HepG2 (cell line): Measurements from ENCODE around the gene PPP1R18. TPM values are rescaled to one million over a fixed set of nuclear protein-coding genes. Genes with fewer than 3 reads are reported as not detected.

Experiments used
- IKZF4 ChIP-seq: sonication (generic); formaldehyde crosslinking; IDR thresholded peaks from 2 replicates; pipeline ENCODE4 v1.5.1; 2020; ENCODE audit warnings: borderline replicate concordance, mild to moderate bottlenecking, low read depth, missing genetic modification reagents; ENCODE audit errors: not compliant biosample characterization
- IRX3 ChIP-seq: sonication (generic); formaldehyde crosslinking; IDR thresholded peaks from 2 replicates; pipeline ENCODE4 v1.8.1; 2023; ENCODE audit warnings: mild to moderate bottlenecking, low read depth, missing genetic modification reagents, borderline replicate concordance
- MLLT10 ChIP-seq: sonication (generic); formaldehyde crosslinking; IDR thresholded peaks from 2 replicates; pipeline ENCODE4 v1.4.0; 2020; ENCODE audit warnings: missing genetic modification reagents
- NFIB ChIP-seq: sonication (generic); formaldehyde crosslinking; IDR thresholded peaks from 2 replicates; pipeline ENCODE4 v1.9.0; 2021; ENCODE audit warnings: missing genetic modification reagents, mild to moderate bottlenecking, borderline replicate concordance
- SP5 ChIP-seq: IDR thresholded peaks from 2 replicates; pipeline ENCODE4 v1.6.1; 2016; ENCODE audit warnings: low read depth, borderline replicate concordance
- ZBTB8A ChIP-seq: sonication (generic); formaldehyde crosslinking; IDR thresholded peaks from 2 replicates; pipeline ENCODE4 v1.4.0; 2020; ENCODE audit warnings: mild to moderate bottlenecking, low read depth, missing genetic modification reagents, borderline replicate concordance
- ZFP62 ChIP-seq: sonication (generic); formaldehyde crosslinking; IDR thresholded peaks from 2 replicates; pipeline ENCODE4 v1.4.0; 2020; ENCODE audit warnings: missing genetic modification reagents
- ZNF335 ChIP-seq: sonication (generic); formaldehyde crosslinking; IDR thresholded peaks from 2 replicates; pipeline ENCODE4 v1.4.0; 2020; ENCODE audit warnings: missing genetic modification reagents
- ZNF569 ChIP-seq: sonication (generic); formaldehyde crosslinking; IDR thresholded peaks from 2 replicates; pipeline ENCODE4 v1.5.0; 2020; ENCODE audit warnings: mild to moderate bottlenecking, missing genetic modification reagents, moderate library complexity, borderline replicate concordance
- ZNF883 ChIP-seq: sonication (generic); formaldehyde crosslinking; IDR thresholded peaks from 2 replicates; pipeline ENCODE4 v1.5.1; 2020; ENCODE audit warnings: mild to moderate bottlenecking, missing genetic modification reagents; ENCODE audit errors: not compliant biosample characterization
- ZSCAN20 ChIP-seq: sonication (generic); formaldehyde crosslinking; IDR thresholded peaks from 2 replicates; pipeline ENCODE4 v1.4.0; 2020; ENCODE audit warnings: missing genetic modification reagents, mild to moderate bottlenecking, borderline replicate concordance
- polyA plus RNA-seq, 8 experiments: library from polyadenylated mRNA; depleted of rRNA in 3 of 8; stranded (reverse) in 7 of 8; unstranded in 1 of 8; fragments of >200 nt; fragmentation: Illumina TruSeq in 4 of 8; extraction: Trizol in 4 of 8; gene quantifications; 2 replicates each; pipeline versions ENCODE4 v1.2.1 to v1.2.3, GENCODE V29; 2011 to 2016; ENCODE audit warnings: low read depth in 4 of 8, missing spikeins in 1 of 8, mixed read lengths in 1 of 8; ENCODE audit not compliant: insufficient read depth in 1 of 8
- total RNA-seq, 5 experiments: library from RNA; depleted of rRNA; stranded (reverse); fragments of >200 nt; fragmentation: Illumina TruSeq; extraction: Trizol; gene quantifications; 2 replicates each; pipeline ENCODE4 v1.2.3, GENCODE V29; 2016; ENCODE audit warnings: low read depth in 1 of 5
- TF ChIP-seq, protein P1 (sequence below): sonication (generic); formaldehyde crosslinking; IDR thresholded peaks from 2 replicates; pipeline ENCODE4 v1.8.1; 2023; ENCODE audit warnings: mild to moderate bottlenecking, missing genetic modification reagents, borderline replicate concordance
- TF ChIP-seq, protein P2 (sequence below): sonication (generic); formaldehyde crosslinking; IDR thresholded peaks from 2 replicates; pipeline ENCODE4 v1.9.0; 2022; ENCODE audit warnings: low read depth, missing genetic modification reagents
- TF ChIP-seq, protein P3 (sequence below): sonication (generic); formaldehyde crosslinking; IDR thresholded peaks from 2 replicates; pipeline ENCODE4 v1.4.0; 2020; ENCODE audit warnings: missing genetic modification reagents
- TF ChIP-seq, protein P4 (sequence below): sonication (generic); formaldehyde crosslinking; IDR thresholded peaks from 2 replicates; pipeline ENCODE4 v1.8.1; 2023; ENCODE audit warnings: mild to moderate bottlenecking, moderate library complexity, missing genetic modification reagents
- TF ChIP-seq, protein P5 (sequence below): sonication (generic); formaldehyde crosslinking; IDR thresholded peaks from 2 replicates; pipeline ENCODE4 v1.4.0; 2020; ENCODE audit warnings: missing genetic modification reagents, mild to moderate bottlenecking, borderline replicate concordance
- TF ChIP-seq, protein P6 (sequence below): IDR thresholded peaks from 2 replicates; pipeline ENCODE4 v1.6.1; 2016; ENCODE audit warnings: low read depth, borderline replicate concordance
- TF ChIP-seq, protein P7 (sequence below): sonication (generic); formaldehyde crosslinking; IDR thresholded peaks from 2 replicates; pipeline ENCODE4 v1.4.0; 2020; ENCODE audit warnings: mild to moderate bottlenecking, missing genetic modification reagents

PPP1R18 gene
- total and polyA plus RNA-seq, 2 of the 13 experiments (the other 11 are each of a cell fraction or from before 2014, with no cell fraction given) = 4.9 to 9.2 TPM

DNA sequence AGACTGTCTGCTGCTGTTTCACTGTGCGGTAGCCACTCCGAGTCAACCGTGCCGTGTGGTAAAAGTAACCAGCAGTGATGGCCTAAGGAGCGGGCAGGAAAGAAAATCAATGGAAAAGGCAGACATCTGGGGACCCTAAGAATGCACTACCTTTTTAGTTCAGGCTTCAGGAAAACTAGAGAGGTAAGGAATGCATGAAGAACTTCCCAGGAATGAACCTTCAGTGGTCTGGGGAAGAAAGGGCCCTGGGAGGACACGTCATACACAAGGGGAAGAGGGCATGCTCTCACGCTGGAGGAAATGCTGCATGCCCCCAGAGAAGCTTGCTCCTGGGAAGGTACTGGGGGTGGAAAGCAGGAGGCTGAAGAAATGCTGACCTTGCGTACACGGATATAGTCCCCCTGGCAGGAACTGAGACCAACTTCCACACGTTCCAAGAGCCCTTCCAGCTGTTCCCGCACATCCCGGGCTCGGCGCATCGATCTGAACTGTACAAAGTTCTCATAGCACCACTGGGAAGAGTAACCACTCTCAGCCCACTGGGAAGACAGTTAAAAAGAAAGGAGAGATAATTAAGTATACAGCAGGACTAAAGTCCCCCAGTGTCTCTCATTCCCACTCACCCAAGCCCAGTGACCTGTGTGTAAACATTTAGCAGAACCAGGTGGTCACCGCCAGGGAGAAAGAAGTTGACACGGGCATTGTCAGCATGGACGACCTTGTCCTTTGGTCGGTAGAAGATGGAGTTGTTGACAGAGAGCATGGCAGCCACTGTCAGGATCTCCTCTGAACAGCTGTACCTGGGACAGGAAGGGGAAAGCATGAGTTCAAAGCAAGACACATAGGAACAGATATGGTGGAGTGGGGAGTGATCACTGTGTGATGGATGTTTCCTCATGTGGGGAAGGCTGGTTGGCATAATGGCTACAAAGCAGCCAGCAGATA lies 31.4 kb downstream of the PPP1R18 start (continued):
- no peak for TF ChIP-seq ZSCAN20 (CRISPR knock-in tag)
- TF ChIP-seq, protein P1, sequence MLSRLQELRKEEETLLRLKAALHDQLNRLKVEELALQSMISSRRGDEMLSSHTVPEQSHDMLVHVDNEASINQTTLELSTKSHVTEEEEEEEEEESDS (CRISPR knock-in tag) = peak; percentile 72; the same call in 1 of the 2 replicates
- TF ChIP-seq, protein P2, sequence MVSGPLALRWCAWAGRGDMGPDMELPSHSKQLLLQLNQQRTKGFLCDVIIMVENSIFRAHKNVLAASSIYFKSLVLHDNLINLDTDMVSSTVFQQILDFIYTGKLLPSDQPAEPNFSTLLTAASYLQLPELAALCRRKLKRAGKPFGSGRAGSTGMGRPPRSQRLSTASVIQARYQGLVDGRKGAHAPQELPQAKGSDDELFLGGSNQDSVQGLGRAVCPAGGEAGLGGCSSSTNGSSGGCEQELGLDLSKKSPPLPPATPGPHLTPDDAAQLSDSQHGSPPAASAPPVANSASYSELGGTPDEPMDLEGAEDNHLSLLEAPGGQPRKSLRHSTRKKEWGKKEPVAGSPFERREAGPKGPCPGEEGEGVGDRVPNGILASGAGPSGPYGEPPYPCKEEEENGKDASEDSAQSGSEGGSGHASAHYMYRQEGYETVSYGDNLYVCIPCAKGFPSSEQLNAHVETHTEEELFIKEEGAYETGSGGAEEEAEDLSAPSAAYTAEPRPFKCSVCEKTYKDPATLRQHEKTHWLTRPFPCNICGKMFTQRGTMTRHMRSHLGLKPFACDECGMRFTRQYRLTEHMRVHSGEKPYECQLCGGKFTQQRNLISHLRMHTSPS = peak; percentile 88
- no peak for TF ChIP-seq NFIB (CRISPR knock-in tag)
- TF ChIP-seq, protein P3, sequence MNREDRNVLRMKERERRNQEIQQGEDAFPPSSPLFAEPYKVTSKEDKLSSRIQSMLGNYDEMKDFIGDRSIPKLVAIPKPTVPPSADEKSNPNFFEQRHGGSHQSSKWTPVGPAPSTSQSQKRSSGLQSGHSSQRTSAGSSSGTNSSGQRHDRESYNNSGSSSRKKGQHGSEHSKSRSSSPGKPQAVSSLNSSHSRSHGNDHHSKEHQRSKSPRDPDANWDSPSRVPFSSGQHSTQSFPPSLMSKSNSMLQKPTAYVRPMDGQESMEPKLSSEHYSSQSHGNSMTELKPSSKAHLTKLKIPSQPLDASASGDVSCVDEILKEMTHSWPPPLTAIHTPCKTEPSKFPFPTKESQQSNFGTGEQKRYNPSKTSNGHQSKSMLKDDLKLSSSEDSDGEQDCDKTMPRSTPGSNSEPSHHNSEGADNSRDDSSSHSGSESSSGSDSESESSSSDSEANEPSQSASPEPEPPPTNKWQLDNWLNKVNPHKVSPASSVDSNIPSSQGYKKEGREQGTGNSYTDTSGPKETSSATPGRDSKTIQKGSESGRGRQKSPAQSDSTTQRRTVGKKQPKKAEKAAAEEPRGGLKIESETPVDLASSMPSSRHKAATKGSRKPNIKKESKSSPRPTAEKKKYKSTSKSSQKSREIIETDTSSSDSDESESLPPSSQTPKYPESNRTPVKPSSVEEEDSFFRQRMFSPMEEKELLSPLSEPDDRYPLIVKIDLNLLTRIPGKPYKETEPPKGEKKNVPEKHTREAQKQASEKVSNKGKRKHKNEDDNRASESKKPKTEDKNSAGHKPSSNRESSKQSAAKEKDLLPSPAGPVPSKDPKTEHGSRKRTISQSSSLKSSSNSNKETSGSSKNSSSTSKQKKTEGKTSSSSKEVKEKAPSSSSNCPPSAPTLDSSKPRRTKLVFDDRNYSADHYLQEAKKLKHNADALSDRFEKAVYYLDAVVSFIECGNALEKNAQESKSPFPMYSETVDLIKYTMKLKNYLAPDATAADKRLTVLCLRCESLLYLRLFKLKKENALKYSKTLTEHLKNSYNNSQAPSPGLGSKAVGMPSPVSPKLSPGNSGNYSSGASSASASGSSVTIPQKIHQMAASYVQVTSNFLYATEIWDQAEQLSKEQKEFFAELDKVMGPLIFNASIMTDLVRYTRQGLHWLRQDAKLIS (CRISPR knock-in tag) = no peak
- TF ChIP-seq ZBTB8A = no peak
- TF ChIP-seq MLLT10 (CRISPR knock-in tag) = no peak
- TF ChIP-seq, protein P4, sequence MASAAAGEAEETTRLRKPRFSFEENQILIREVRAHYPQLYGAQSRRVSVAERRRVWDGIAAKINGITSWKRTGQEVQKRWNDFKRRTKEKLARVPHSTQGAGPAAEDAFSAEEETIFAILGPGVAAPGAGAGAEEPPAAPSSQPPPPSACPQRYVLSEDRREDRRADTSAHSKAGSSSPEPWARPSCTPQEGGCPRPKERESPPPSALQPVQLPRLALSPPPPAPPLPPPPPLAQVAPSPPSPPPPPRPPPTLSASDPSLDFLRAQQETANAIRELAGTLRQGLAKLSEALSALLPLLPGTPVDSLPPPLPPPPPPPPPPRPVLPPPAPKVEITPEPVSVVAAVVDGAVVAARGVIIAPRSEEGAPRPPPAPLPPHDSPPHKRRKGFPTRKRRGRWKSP (CRISPR knock-in tag) = no peak
- TF ChIP-seq IRX3 (CRISPR knock-in tag) = peak; percentile 71; the same call in 1 of the 2 replicates
- no peak for TF ChIP-seq ZFP62 (CRISPR knock-in tag)
- TF ChIP-seq ZNF883 (CRISPR knock-in tag) = peak; percentile 78
- TF ChIP-seq, protein P5, sequence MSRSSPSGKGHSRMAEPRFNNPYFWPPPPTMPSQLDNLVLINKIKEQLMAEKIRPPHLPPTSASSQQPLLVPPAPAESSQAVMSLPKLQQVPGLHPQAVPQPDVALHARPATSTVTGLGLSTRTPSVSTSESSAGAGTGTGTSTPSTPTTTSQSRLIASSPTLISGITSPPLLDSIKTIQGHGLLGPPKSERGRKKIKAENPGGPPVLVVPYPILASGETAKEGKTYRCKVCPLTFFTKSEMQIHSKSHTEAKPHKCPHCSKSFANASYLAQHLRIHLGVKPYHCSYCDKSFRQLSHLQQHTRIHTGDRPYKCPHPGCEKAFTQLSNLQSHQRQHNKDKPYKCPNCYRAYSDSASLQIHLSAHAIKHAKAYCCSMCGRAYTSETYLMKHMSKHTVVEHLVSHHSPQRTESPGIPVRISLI (CRISPR knock-in tag) = peak; percentile 76
- TF ChIP-seq SP5 (CRISPR knock-in tag) = peak; percentile 56; the same call in 1 of the 2 replicates
- no peak for TF ChIP-seq ZNF569
- TF ChIP-seq IKZF4 (CRISPR knock-in tag) = peak; percentile 62
- TF ChIP-seq, protein P6, sequence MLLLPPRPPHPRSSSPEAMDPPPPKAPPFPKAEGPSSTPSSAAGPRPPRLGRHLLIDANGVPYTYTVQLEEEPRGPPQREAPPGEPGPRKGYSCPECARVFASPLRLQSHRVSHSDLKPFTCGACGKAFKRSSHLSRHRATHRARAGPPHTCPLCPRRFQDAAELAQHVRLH = peak; percentile 76; the same call in 1 of the 2 replicates
- TF ChIP-seq ZNF335 = peak; percentile 40; the same call in 1 of the 2 replicates
- TF ChIP-seq, protein P7, sequence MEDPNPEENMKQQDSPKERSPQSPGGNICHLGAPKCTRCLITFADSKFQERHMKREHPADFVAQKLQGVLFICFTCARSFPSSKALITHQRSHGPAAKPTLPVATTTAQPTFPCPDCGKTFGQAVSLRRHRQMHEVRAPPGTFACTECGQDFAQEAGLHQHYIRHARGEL (CRISPR knock-in tag) = no peak
